Activated naive CD4-positive, alpha-beta T cell treated with anti-CD3 and anti-CD28 coated beads, Interleukin-2, amount 10 ng/mL, durations not matched to agents 7 days and 5 days (primary cell): Measurements from ENCODE around the gene SHMT1.
"Not testable (repeated sequence)": the region's sequence is repeated elsewhere in the genome, so short reads cannot be mapped to it uniquely, and the experiment has no call there.

Experiments
- CTCF ChIA-PET: fragments of 350-600 bp; sonication (Branson Sonifier 250); formaldehyde crosslinking; loops from one replicate; lab custom pipeline; 2021; ENCODE audit warnings: antibody characterized with exemption; lab: Charles Lee
- DNase-seq: peaks from one replicate; pipeline ENCODE4 v3.0.0-alpha.2; 2020
- H3K27ac Mint-ChIP-seq: one replicate; pipeline ENCODE4 v1.8.0; 2021; ENCODE audit warnings: mild to moderate bottlenecking, moderate library complexity, mixed read lengths
- H3K27me3 Mint-ChIP-seq: one replicate; pipeline ENCODE4 v1.8.0; 2021; ENCODE audit warnings: mild to moderate bottlenecking, mixed read lengths
- H3K36me3 Mint-ChIP-seq: one replicate; pipeline ENCODE4 v1.8.0; 2021; ENCODE audit warnings: mixed read lengths
- H3K4me1 Mint-ChIP-seq: one replicate; pipeline ENCODE4 v1.8.0; 2021; ENCODE audit warnings: mixed read lengths
- H3K4me3 Mint-ChIP-seq: one replicate; pipeline ENCODE4 v1.8.0; 2021; ENCODE audit warnings: mild to moderate bottlenecking, moderate library complexity, mixed read lengths
- H3K9me3 Mint-ChIP-seq: one replicate; pipeline ENCODE4 v1.8.0; 2021; ENCODE audit warnings: mixed read lengths

Gene SHMT1

DNA sequence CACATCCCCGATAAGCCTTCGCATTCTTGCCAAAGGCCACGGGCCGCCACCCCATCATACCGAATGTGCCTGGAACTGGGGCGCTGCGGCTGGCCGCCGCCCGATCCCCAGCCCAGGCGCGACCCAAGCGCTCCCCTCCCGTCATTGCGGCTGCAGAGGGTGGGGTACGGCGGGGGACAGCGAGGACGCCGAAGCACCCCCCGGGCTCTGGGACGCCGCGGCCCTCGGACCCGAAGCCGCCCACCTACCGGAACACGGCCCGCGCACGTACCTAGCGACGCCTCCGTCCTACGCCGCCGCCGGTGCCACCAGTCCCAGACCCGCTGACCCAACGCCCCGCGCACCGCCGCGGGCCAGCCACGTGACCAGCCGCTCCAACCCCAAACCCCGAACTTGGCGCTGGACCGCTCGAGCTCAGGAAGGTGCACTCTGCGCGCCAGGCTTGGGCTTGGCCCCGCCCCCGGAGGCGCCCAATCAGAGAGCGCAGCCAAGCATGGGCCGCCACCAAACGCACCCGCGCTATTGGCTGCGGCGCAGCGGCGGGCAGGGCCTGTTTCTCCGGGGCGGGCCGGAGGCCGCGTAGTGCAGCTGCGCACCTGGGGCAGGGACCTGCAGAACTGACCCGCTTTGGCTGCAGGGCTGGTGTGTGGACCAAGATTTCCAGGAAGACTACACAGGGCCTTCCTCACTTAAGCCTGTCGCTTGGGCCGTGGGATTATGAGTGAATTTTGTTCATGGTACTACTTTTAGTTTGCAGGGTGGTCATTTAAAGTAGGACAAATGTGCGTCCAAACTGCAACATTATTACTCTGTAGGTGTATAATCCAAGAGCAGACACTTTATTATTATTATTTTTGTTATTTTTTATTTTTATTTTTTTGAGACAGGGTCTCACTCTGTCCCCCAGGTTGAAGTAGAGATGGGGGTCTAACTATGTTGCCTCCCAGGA, at the start of gene SHMT1:
SHMT1 (minus strand) TSS at position 450 of the 949 bp plus-strand sequence. CDS start 7,569 bp downstream, outside the sequence.
- Mint-ChIP-seq H3K9me3 (no peaks in the 10 kb centered on the region), H3K27me3 (peaks cover 11% of the 10 kb centered on the region), H3K4me1 (peaks cover 27% of the 10 kb centered on the region), H3K36me3 (peaks cover 5% of the 10 kb centered on the region), H3K27ac (peak within 1 kb of the TSS; percentile 88), H3K4me3 (peak within 1 kb of the TSS; percentile 94)
- DNase-seq: peak; percentile 95
- CTCF ChIA-PET: interaction anchor here (1.1 kb wide), 1 partner anchor 177 kb away, joined by 3 read pairs; no protein-coding TSS in a partner anchor

DNA sequence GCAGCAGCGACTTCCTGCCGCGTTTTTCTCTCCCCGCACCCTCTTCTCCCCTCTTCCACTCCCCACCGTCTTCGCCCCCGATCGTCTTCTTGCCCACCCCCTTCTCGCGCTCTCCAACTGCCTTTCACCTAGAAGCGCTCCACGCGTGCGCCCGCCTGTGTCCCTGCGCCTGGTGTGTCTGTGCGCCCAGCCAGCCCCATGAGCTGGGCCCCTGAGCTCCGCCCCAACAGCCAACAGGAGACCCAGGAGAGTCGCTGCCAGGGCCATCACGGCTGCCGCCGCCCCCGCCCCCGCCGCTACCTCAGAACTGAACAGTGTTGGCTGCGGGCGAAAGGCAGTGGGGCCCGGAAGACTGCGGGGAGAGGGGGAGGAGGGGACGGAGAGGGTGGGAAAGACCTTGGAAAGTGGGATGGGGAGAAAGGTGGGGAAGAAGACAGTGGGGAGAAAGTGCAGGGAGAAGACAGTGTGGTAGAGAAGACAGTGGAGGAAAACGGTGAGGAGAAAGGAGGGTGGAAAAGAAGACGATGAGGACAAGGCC, 48.7 kb upstream of the SHMT1 start:
- DNase-seq, H3K27ac Mint-ChIP-seq, CTCF ChIA-PET, H3K27me3 Mint-ChIP-seq, H3K36me3 Mint-ChIP-seq, H3K4me3 Mint-ChIP-seq, H3K9me3 Mint-ChIP-seq: not testable (repeated sequence)
- peaks cover 23% of the 10 kb centered on the region for H3K4me1 Mint-ChIP-seq

- peak overlapping the region; percentile 35 for H3K27ac Mint-ChIP-seq
- H3K9me3 Mint-ChIP-seq, H3K27me3 Mint-ChIP-seq, CTCF ChIA-PET, H3K36me3 Mint-ChIP-seq: not testable (repeated sequence)
- peaks cover 23% of the 10 kb centered on the region for H3K4me1 Mint-ChIP-seq
- peak overlapping the region; percentile 93 for H3K4me3 Mint-ChIP-seq
- DNase-seq: peak; percentile 35
These were observed 48.1 kb upstream of the SHMT1 start for GRCh38 chr17:18411377-18411864.

DNA sequence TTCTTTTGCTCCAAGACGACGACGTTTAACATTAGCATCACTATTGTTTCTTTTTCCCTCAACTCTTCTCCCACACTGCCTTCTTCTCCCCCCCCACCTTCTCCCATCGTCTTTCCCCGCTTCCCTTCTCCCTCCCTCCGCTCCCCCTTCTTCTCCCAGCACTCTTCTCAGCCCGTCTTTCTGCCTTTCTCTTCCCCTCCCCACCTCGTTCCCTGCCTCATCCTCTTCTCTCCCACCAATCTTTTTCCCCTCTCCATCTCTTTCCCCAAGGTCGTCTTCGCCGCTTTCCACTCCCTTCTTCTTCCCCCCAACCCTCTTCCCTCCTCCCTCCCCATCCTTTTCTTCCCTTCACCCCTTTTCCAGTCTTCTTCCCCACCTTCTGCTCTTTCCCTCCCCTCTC, 47.4 kb upstream of the SHMT1 start:
- H3K27ac Mint-ChIP-seq, DNase-seq, H3K9me3 Mint-ChIP-seq, H3K27me3 Mint-ChIP-seq, CTCF ChIA-PET, H3K36me3 Mint-ChIP-seq: not testable (repeated sequence)
- Mint-ChIP-seq H3K4me1 (peaks cover 23% of the 10 kb centered on the region), H3K4me3 (peak overlapping the region; percentile 93)

GRCh38 chr17:18409321-18409720, 46.0 kb upstream of the SHMT1 start:
- DNase-seq, H3K4me3 Mint-ChIP-seq, CTCF ChIA-PET: not testable (repeated sequence)

GRCh38 chr17:18408906-18409305, 45.6 kb upstream of the SHMT1 start:
- H3K27ac Mint-ChIP-seq, H3K9me3 Mint-ChIP-seq, DNase-seq, H3K27me3 Mint-ChIP-seq, CTCF ChIA-PET, H3K36me3 Mint-ChIP-seq, H3K4me3 Mint-ChIP-seq: not testable (repeated sequence)
- H3K4me1 Mint-ChIP-seq: peaks cover 22% of the 10 kb centered on the region

More at GRCh38 chr17:18409321-18409720, 46.0 kb upstream of the SHMT1 start:
- not testable (repeated sequence) for H3K36me3 Mint-ChIP-seq, H3K27me3 Mint-ChIP-seq, H3K27ac Mint-ChIP-seq, H3K9me3 Mint-ChIP-seq
- H3K4me1 Mint-ChIP-seq: peaks cover 23% of the 10 kb centered on the region

- DNase-seq, H3K4me3 Mint-ChIP-seq, H3K27me3 Mint-ChIP-seq, CTCF ChIA-PET, H3K27ac Mint-ChIP-seq, H3K4me1 Mint-ChIP-seq, H3K36me3 Mint-ChIP-seq, H3K9me3 Mint-ChIP-seq: not testable (repeated sequence)
These were observed 40.3 kb upstream of the SHMT1 start for GRCh38 chr17:18403604-18404003.

- DNase-seq, H3K4me3 Mint-ChIP-seq, H3K27me3 Mint-ChIP-seq, H3K9me3 Mint-ChIP-seq, CTCF ChIA-PET, H3K36me3 Mint-ChIP-seq, H3K4me1 Mint-ChIP-seq, H3K27ac Mint-ChIP-seq: not testable (repeated sequence)
These were observed 39.8 kb upstream of the SHMT1 start for GRCh38 chr17:18403166-18403565.

- H3K27ac Mint-ChIP-seq, DNase-seq, H3K4me1 Mint-ChIP-seq, H3K36me3 Mint-ChIP-seq, CTCF ChIA-PET, H3K4me3 Mint-ChIP-seq, H3K27me3 Mint-ChIP-seq, H3K9me3 Mint-ChIP-seq: not testable (repeated sequence)
These were observed 38.7 kb upstream of the SHMT1 start for GRCh38 chr17:18401872-18402590.

- H3K4me3 Mint-ChIP-seq, CTCF ChIA-PET, DNase-seq, H3K9me3 Mint-ChIP-seq, H3K4me1 Mint-ChIP-seq, H3K27ac Mint-ChIP-seq, H3K36me3 Mint-ChIP-seq: not testable (repeated sequence)
- peaks cover 46% of the 10 kb centered on the region for H3K27me3 Mint-ChIP-seq
These were observed 25.4 kb upstream of the SHMT1 start for GRCh38 chr17:18388728-18389127.

GRCh38 chr17:18388266-18388665, 24.9 kb upstream of the SHMT1 start:
- DNase-seq, H3K9me3 Mint-ChIP-seq, H3K36me3 Mint-ChIP-seq, CTCF ChIA-PET, H3K4me3 Mint-ChIP-seq, H3K27ac Mint-ChIP-seq, H3K4me1 Mint-ChIP-seq: not testable (repeated sequence)
- H3K27me3 Mint-ChIP-seq: peaks cover 50% of the 10 kb centered on the region

DNA sequence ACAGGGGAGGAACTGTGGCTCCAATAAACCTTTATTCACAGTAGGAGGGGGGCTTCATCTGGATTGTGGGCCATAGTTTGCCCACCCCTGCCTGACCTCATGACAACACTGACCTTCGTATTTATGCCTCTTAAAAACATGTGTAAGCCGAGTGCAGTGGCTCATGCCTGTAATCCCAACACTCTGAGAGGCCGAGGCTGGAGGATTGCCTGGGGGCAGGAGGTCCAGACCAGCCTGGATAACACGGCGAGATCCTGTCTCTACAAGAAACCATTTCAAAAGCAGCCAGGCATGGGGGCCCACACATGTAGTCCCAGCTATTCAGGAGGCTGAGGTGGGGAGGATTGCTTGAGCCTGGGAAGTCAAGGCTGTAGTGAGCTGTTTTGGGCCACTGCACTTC, 24.2 kb upstream of the SHMT1 start:
- H3K27me3 Mint-ChIP-seq: peaks cover 57% of the 10 kb centered on the region
- DNase-seq, H3K4me3 Mint-ChIP-seq, H3K27ac Mint-ChIP-seq, H3K4me1 Mint-ChIP-seq, CTCF ChIA-PET, H3K36me3 Mint-ChIP-seq, H3K9me3 Mint-ChIP-seq: not testable (repeated sequence)

DNA sequence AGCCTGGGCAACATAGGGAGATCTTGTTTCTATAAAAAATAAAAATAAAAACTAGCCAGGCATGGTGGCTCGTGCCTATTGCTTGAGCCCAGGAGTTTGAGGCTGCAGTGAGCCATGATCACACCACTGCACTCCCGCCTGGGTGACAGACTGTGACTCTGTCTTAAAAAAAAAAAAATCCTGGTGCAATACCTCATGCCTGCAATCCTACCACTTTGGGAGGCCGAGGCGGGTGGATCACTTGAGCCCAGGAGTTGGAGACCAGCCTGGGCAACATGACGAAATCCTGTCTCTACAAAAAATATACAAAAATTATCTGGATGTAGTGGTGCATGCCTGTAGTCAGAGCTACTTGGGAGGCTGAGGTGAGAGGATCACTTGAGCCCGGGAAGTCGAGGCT, 20.9 kb upstream of the SHMT1 start:
- DNase-seq, H3K36me3 Mint-ChIP-seq, H3K27ac Mint-ChIP-seq, H3K4me1 Mint-ChIP-seq, H3K9me3 Mint-ChIP-seq, H3K4me3 Mint-ChIP-seq: not testable (repeated sequence)
- H3K27me3 Mint-ChIP-seq: peaks cover 76% of the 10 kb centered on the region
- CTCF ChIA-PET: interaction anchor here (0.6 kb wide), 1 partner anchor 771 kb away, joined by 3 read pairs; no protein-coding TSS in a partner anchor

GRCh38 chr17:18383079-18383481, 19.7 kb upstream of the SHMT1 start:
- H3K4me1 Mint-ChIP-seq, CTCF ChIA-PET, H3K36me3 Mint-ChIP-seq, H3K4me3 Mint-ChIP-seq, H3K9me3 Mint-ChIP-seq, H3K27ac Mint-ChIP-seq: not testable (repeated sequence)
- H3K27me3 Mint-ChIP-seq: peaks cover 75% of the 10 kb centered on the region
- peak; percentile 36 for DNase-seq
